Nephron (organoid): Measurements from ENCODE around the gene POLR2J3.
"Not testable (repeated sequence)": the region's sequence is repeated elsewhere in the genome, so short reads cannot be mapped to it uniquely, and the experiment has no call there.

Source experiments
- H3K27ac Mint-ChIP-seq, 3 experiments: 2 replicates each; pipeline ENCODE4 v1.8.0; 2020; ENCODE audit warnings: mixed read lengths in 3 of 3, mild to moderate bottlenecking in 2 of 3, moderate library complexity in 1 of 3
- H3K27me3 Mint-ChIP-seq: 2 replicates; pipeline ENCODE4 v1.8.0; 2021; ENCODE audit warnings: low read depth, mild to moderate bottlenecking, moderate library complexity, mixed read lengths
- H3K36me3 Mint-ChIP-seq: 2 replicates; pipeline ENCODE4 v1.8.0; 2020; ENCODE audit warnings: low read depth, mixed read lengths
- H3K4me1 Mint-ChIP-seq: 2 replicates; pipeline ENCODE4 v1.8.0; 2020; ENCODE audit warnings: mixed read lengths
- H3K4me3 Mint-ChIP-seq, 3 experiments: 2 replicates each; pipeline ENCODE4 v1.8.0; 2020; ENCODE audit warnings: mild to moderate bottlenecking in 3 of 3, mixed read lengths in 3 of 3, moderate library complexity in 2 of 3
- H3K9me3 Mint-ChIP-seq: 2 replicates; pipeline ENCODE4 v1.8.0; 2020; ENCODE audit warnings: mixed read lengths

The POLR2J3 gene

DNA sequence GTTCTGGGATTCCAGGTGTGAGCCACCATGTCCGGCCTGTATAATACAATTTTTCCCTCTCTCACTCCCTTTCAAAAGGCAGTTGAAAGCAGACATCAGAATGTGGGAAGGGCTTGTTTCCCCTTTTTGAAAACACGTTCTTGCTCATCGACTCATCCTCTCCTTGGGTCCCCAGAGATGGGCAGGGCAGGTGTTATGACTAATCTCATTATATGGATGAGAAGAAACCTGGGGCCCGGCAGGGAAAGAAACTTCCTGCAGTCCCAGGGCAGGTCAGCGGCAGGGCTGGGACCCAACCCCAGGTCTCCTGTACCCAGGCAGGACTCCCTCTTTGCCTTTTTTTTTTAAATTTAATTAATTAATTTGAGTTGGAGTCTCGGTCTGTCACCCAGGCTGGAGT, 26.0 kb downstream of the POLR2J3 start:
- H3K4me3 Mint-ChIP-seq, H3K9me3 Mint-ChIP-seq, H3K4me1 Mint-ChIP-seq, H3K27me3 Mint-ChIP-seq, H3K36me3 Mint-ChIP-seq, H3K27ac Mint-ChIP-seq: not testable (repeated sequence)

DNA sequence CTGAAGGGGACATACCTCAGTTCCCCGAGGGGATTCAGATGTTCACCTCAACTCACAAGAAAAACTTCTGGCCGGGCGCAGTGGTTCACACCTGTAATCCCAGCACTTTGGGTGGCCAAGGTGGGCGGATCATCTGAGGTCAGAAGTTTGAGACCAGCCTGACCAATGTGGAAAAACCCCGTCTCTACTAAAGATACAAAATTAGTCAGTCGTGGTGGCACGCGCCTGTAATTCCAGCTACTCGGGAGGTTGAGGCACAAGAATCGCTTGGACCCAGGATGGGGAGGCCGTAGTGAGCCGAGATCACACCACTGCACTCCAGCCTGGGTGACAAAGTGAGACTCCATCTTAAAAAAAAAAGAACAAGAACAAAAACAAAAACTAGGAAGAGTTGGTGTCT, 27.1 kb downstream of the POLR2J3 start:
- H3K27ac Mint-ChIP-seq, H3K4me1 Mint-ChIP-seq, H3K27me3 Mint-ChIP-seq, H3K9me3 Mint-ChIP-seq, H3K4me3 Mint-ChIP-seq, H3K36me3 Mint-ChIP-seq: not testable (repeated sequence)

DNA sequence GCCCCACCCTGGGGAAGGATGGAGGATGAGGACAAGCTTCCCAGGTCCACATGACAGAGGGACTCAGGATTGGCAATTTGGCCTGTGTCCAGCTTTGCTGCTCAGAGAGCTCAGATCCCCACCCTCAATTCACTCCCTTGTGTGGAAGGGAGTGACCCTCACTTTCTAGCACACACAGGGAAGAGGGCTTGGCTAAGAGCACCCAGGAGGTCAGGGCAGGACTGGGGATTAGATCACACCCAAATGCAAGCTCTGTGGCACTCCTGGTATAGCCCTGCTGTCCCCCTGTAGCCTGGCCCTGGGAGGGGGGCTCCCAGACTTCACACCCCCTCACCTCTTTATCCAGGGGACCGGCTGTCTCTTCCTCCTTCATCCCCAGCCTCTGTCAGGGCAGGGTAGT, 28.0 kb downstream of the POLR2J3 start:
- H3K4me1 Mint-ChIP-seq, H3K4me3 Mint-ChIP-seq, H3K27me3 Mint-ChIP-seq, H3K27ac Mint-ChIP-seq, H3K9me3 Mint-ChIP-seq, H3K36me3 Mint-ChIP-seq: not testable (repeated sequence)

DNA sequence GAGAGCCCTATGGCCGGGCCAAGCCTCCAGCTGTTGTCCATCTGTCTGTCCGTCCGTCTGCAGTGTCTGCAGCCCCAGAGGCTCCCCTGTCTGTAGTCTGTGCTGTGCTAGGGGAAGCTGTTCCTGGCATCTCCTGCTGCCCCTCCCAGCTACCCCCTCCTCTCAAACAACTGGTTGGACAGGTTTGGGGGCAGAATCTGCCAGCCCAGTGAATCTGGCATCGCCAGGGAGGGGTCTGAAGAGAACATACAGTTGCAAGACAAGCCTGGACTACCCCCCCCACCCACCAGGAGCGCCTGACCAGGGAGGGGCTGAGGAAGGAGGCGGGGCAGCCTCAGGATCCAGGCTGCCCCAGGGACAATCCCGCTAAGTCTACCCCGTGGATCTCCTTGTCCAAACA, 28.8 kb downstream of the POLR2J3 start, which contains the start of gene UPK3BL2:
UPK3BL2 (minus strand) TSS at position 101 of the 400 bp plus-strand sequence; CDS start at position 41, 60 bp downstream.
- H3K36me3 Mint-ChIP-seq, H3K27me3 Mint-ChIP-seq, H3K4me3 Mint-ChIP-seq, H3K27ac Mint-ChIP-seq, H3K4me1 Mint-ChIP-seq, H3K9me3 Mint-ChIP-seq: not testable (repeated sequence)

DNA sequence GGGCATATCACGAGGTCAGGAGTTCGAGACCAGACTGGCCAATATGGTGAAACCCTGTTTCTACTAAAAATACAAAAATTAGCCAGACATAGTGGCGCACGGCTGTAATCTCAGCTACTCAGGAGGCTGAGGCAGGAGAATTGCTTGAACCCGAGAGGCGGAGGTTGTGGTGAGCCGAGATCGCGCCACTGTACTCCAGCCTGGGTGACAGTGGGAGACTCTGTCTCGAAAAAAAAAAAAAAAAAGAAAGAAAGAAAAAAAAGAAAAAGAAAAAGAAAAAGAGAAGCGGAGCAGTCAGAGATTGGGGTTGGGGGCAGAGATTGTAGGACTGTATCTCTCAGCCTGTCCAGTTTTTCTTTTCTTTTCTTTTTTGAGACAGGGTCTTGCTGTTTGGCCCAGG, 29.6 kb downstream of the POLR2J3 start:
- not testable (repeated sequence) for H3K27me3 Mint-ChIP-seq, H3K27ac Mint-ChIP-seq, H3K4me3 Mint-ChIP-seq, H3K36me3 Mint-ChIP-seq, H3K9me3 Mint-ChIP-seq, H3K4me1 Mint-ChIP-seq

DNA sequence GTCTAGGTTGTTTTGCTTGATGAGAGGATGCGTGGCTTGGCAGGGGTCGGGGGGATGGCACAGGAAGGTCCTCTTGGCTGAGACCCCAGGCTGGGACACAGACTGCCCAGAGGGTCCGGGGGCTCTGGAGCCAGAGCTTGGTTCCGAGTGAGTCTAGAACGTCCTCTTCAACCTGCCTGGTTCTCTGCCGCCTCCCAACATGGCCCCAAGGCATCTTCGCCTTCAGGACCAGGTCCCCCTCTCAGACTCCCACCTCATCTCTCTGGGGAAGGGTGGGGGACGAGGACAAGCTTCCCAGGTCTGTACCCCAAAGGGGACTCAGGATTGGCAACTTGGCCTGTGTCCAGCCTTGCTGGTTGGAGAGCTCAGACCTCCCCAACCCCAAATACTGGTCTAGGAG, 30.3 kb downstream of the POLR2J3 start:
- H3K4me3 Mint-ChIP-seq, H3K27ac Mint-ChIP-seq, H3K9me3 Mint-ChIP-seq, H3K36me3 Mint-ChIP-seq, H3K27me3 Mint-ChIP-seq, H3K4me1 Mint-ChIP-seq: not testable (repeated sequence)

DNA sequence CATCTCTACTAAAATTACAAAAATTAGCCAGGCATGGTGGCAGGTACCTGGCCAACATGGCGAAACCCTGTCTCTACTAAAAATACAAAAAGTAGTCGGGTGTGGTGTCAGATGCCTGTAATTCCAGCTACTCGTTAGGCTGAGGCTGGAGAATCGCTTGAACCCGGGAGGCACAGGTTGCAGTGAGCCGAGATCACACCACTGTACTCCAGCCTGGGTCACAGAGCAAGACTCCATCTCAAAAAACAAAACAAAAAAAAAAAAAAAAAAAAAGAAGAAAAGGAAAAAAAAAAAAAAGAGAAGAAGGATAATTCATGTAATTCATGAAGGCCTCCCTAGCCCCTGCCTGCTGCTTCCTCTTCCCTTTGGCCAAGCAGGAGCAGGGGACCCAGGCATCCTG, 31.8 kb downstream of the POLR2J3 start:
- H3K27ac Mint-ChIP-seq, H3K4me1 Mint-ChIP-seq, H3K4me3 Mint-ChIP-seq, H3K36me3 Mint-ChIP-seq, H3K9me3 Mint-ChIP-seq, H3K27me3 Mint-ChIP-seq: not testable (repeated sequence)

DNA sequence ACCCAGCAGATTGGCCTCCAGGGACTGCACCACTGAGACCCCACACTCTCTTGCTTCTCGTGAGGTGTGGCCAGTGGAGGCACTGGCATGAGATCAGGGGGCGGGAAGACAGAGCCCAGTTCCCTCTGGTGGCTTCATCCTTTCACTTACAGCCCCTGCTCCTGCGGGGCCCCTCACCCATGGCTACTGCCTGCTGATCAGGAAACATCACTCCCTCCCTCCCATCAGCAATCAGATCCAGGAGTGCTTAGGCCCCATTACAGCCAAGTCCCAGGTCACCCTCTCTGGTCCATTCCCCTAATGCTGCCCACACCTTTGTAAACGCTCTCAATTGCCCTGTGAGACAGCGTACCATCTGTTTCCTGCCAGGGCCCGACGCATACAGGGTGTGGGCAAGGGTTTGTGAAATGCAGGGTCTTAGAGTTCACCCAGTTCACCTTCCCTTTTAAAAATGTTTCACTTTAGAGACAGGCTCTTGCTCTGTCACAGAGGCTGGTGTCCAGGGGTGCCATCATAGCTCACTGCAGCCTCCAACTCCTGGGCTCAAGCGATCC, 37.2 kb downstream of the POLR2J3 start:
- not testable (repeated sequence) for H3K27me3 Mint-ChIP-seq, H3K4me3 Mint-ChIP-seq, H3K4me1 Mint-ChIP-seq, H3K27ac Mint-ChIP-seq, H3K36me3 Mint-ChIP-seq, H3K9me3 Mint-ChIP-seq

DNA sequence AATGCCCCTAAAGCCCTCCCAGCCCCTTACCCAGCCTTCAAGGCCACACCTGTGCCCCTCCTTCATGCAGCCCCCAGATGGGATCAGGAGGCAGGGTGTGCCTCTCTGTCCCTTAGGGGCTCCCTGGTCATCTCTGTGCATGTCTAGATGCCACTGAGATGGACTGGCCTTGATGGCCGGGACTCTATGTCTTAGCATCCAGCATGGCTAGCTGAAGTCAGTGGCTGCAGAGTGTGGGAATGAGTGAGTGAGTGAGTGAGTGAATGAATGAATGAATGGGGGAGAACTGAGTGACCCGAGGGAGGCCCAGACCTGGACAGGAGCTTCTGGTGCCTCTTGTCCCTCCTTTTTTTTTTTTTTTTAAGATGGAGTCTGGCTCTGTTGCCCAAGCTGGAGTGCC, 40.3 kb downstream of the POLR2J3 start:
- not testable (repeated sequence) for H3K27ac Mint-ChIP-seq, H3K36me3 Mint-ChIP-seq, H3K9me3 Mint-ChIP-seq, H3K4me3 Mint-ChIP-seq, H3K27me3 Mint-ChIP-seq, H3K4me1 Mint-ChIP-seq

DNA sequence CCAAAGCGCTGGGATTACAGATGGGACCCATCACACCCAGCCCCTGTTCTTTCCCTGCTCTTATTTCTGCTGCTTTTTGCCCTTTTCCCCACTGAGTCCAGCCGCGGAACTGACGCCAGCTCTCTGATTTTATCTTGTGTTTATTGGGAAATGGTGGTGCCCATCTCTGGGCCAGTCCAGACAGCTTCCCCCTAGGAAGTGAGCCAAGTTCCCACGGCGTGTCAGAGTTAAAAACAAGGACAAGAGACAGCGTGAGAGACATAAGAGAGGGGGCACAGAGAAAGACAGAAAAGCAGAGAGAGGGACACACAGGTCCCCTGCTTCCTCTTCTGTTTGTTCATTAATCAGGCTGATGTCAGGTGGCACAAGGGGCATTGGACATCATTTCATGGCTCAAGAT, 40.8 kb downstream of the POLR2J3 start:
- H3K27me3 Mint-ChIP-seq, H3K4me3 Mint-ChIP-seq, H3K4me1 Mint-ChIP-seq, H3K9me3 Mint-ChIP-seq, H3K36me3 Mint-ChIP-seq, H3K27ac Mint-ChIP-seq: not testable (repeated sequence)

DNA sequence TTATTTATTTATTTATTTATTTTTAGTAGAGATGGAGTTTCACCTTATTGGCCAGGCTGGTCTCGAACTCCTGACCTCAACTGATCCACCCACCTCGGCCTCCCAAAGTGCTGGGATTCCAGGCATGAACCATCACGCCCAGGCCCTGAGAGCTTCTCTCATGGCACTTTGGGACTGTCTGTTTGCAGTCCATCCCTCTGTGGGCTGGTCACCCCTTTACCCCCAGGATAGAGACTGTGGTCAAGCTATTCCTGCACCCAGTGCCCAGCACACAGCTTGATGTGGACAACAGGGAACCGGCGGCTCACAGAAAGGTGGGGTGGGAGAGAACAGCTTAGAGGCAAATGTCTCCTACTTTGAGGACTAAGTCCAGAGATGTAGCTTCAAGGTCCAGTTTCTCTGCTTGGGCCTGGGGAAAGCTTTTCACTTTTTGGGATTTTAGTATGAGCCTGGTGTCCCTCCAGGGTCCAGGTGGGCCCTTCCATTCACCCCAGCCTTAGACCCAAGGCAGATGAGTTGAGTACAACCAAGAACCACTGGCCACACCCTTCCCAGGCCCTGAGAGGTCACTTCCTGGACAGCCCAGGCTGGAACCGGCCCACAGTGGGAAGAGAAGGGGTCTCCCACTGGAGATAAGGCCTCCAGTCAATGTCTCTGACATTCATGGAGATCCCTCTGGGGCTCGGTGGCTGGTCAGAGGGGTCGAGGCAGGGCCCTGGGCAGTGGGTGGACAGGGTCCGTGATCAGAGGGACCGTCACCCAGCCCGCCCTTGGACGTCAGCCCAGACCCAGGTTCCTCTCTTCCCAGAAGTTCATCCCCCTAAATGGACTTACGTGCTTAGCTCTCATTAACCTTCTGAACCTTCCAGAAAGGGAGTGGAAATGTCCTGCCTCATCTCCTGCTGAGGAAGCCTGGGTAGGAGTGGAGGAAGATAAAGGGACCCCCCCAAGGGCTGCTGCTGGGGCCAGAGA, 44.3 kb downstream of the POLR2J3 start:
- not testable (repeated sequence) for H3K36me3 Mint-ChIP-seq, H3K27me3 Mint-ChIP-seq, H3K4me1 Mint-ChIP-seq, H3K27ac Mint-ChIP-seq, H3K9me3 Mint-ChIP-seq, H3K4me3 Mint-ChIP-seq

DNA sequence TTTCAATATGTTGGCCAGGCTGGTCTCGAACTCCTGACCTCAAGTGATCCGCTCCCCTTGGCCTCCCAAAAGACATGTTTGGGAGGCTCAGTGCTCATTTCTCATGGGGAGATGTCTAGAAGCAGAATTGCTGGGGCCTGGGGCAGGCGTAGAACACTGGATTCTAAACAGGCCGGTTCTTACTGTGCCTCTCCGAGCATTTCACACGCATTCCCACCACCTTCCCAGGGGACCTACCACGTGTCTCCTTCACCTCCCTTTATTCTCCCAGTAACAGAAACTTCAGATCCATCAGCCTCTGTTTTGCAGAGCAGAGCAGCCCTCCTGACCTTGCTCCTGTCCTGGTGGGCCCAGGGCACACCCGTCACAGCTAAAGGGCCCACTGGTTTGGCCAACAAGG, 45.2 kb downstream of the POLR2J3 start:
- not testable (repeated sequence) for H3K27me3 Mint-ChIP-seq, H3K4me3 Mint-ChIP-seq, H3K27ac Mint-ChIP-seq, H3K9me3 Mint-ChIP-seq, H3K4me1 Mint-ChIP-seq, H3K36me3 Mint-ChIP-seq

DNA sequence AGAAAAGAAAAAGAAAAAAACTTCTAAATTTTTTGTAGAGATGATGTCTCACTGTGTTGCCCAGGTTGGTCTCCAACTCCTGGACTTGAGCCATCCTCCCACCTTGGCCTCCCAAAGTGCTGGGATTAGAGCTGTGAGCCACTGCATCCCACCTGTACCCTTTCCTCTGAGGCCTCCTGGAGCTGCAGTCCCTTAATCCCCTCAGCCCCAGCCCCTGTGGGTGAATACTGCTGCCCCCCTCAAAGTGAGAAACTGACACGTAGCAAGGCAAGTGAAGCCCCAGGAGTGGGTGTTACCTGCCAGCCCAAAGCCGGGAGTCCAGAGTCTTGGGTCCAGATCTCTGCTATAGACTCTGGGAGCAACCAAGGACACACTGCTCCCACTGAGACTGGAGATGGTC, 47.6 kb downstream of the POLR2J3 start:
- H3K27me3 Mint-ChIP-seq, H3K27ac Mint-ChIP-seq, H3K36me3 Mint-ChIP-seq, H3K4me3 Mint-ChIP-seq, H3K4me1 Mint-ChIP-seq, H3K9me3 Mint-ChIP-seq: not testable (repeated sequence)

DNA sequence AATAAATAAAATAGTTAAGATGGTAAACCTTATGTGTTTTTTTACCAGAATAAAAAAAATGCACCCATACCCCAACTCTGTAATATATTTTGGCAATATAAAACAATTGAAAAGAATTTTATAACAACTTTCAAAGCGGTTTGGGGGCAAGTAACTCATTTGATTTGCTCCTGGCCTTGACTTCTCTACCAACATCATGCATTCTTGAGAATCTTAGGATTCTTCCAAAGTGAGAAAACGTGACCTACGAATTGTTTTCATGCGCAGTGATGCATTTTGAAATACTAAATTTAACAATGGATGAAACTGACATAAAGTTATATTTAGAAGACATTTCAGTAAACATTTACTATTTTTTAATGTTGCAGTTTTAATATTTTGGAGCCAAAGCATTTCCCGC, 51.6 kb downstream of the POLR2J3 start:
- not testable (repeated sequence) for H3K27ac Mint-ChIP-seq, H3K4me3 Mint-ChIP-seq, H3K4me1 Mint-ChIP-seq, H3K36me3 Mint-ChIP-seq, H3K27me3 Mint-ChIP-seq, H3K9me3 Mint-ChIP-seq

DNA sequence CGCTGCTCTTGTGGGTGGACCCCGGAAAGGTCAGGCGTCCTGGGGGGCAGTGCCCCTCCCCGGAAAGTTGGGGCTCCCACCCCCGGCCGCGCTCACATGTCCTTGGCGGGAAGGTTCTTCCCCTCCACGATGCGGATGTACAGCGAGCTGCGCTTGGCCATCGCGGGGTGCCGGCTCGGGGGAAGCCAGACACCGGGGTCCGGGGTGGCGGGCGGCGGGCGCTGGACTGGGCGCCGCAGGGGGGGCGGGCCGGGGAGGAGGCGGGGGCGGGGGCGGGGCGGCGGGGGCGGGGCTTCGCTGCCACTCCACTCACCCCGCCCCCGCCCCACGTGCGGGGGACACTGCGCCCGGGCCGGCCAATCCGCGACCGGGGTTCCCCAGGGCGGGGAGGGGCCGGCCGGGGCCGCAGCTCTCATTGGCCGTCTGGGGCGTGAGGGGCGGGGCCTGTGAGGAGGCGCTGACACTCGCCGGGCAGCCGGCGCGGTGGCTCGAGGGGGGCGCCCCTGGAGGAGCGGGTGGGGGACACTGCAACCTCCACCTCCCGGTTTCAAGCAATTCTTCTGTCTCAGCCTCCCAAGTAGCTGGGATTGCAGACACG, 54.7 kb downstream of the POLR2J3 start, which contains the start of gene RASA4B:
RASA4B (minus strand) TSS at position 228 of the 598 bp plus-strand sequence; CDS start at position 161, 67 bp downstream.
- peak within 1 kb of the TSS; percentile 47 to 66 (median 64) for H3K4me3 Mint-ChIP-seq
- not testable (repeated sequence) for H3K36me3 Mint-ChIP-seq, H3K27ac Mint-ChIP-seq, H3K27me3 Mint-ChIP-seq, H3K4me1 Mint-ChIP-seq, H3K9me3 Mint-ChIP-seq
